DMS153 treated with DMSO at 0.1 percent for 48 hours (cell line): Measurements from ENCODE around the gene DEPP1.

Experiments
- DNase-seq: peaks from one replicate; lab custom pipeline; 2025; ENCODE audit not compliant: unreplicated experiment; lab: John Stamatoyannopoulos, UW

DEPP1 gene

DNA sequence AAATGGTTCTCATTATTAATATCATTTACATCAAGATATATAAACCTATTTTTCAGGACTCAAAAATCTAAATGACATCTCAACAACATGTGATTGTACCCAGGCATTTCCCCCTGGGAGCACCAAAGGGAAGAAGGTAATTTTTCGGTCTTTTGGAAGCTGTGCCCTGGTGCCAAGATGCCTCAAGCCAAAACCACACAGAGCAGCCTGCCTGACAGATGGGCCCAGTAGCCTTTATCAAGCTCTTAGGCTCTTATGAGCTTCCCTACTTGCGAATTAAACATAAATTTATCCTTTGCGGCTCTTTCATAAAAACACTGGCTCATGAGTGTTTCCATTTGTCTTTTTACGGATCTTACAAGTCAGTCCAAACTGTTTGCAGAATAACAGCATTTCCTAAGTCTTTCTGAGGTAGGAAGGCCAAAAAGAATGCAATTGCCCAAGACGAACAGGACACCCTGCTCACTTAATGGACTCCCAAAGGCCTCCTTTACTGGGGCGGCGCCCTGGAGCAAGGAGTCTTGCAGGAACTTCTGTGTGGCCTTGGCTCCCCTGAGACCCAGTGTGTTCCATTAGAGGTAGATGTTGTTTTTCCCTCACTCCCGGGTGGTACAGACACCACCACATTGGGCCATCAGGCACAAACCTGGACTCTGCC lies 23.1 kb downstream of the DEPP1 start:
- DNase-seq = no peak

DNA sequence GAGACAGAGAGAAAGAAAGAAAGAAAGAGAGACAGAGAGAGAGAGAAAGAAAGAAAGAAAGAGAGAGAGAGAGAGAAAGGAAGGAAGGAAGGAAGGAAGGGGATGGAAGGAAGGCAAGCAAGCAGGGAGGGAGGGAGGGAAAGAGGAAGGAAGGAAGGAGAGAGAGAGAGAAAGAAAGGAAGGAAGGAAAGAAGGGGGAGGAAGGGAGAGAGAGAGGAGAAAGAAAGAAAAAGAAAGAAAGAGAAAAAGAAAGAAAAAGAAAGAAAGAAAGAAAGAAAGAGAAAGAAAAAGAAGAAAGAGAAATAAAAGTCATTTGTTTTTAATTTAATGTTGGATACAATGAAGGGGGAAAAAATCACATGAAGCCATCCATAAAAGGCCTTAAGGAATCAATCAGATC lies 23.6 kb downstream of the DEPP1 start:
- no peak for DNase-seq

DNA sequence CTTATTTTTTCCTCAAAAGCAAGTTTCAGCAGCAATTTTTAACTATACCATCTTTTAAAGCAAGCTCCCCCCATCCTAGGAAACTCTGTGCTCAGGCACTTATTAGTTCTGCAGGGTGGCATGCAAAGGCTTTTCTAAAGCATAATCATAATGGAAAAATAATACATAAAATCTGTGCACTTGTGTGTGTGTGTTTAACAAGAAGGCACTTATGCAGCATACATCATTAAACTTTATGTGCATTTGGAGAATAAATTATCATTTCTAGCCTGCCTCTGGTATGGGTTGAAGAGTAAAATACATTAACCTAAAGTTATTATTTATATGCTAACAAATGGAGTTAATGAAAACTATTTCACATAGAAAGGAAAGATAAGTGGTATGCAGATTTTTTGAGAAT lies 24.6 kb downstream of the DEPP1 start:
- DNase-seq = no peak

DNA sequence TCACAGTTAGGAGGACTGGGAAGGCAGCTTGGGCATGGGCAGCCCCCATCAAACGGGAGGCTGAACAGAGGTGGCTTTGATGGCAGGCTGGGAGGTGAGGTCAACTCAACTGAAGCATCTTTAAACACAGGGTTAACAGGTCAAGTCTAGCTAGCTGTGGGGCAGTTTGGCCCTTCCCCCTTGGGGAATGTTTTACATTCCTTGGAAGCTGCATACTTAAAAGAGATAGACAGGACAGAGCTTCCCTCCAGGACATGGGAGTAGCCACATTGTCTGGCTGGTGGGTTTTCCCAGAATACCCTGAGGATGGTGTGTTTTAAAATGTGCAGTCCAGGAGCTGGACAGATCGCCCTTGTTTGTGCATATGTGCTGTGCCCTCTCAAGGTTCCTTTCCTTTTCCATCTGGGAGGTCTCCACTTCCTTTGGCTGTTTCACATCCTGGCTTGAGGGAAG lies 25.8 kb downstream of the DEPP1 start:
- DNase-seq = no peak

DNA sequence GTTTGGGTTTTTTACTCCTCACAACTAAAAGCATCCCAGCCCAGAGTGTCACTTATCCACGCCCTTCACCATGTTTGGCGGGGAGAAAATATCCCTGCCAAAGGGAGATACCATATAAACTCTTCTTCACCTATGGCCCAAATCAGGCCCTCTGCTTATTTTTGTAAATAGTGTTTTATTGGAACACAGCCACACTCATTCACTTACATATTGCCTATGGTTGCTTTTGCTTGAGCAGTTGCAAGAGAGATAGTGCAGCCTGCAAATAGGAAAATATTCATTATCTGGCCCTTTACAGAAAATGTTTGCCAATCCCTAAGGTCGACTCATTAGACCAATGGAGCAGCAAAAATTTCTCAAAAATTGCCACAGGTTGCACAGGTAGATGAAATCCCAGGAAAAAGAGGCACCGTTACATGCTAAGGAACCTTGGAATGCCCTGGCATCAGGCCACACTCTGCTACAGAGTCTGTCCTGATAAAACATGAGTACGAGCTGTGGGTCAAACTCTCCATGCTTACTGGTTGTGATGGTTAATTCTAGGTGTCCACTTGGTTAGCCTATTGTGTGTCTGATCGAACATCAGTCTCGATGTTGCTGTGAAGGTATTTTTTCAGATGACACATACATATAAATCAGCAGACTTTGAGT lies 26.9 kb downstream of the DEPP1 start:
- DNase-seq = no peak

DNA sequence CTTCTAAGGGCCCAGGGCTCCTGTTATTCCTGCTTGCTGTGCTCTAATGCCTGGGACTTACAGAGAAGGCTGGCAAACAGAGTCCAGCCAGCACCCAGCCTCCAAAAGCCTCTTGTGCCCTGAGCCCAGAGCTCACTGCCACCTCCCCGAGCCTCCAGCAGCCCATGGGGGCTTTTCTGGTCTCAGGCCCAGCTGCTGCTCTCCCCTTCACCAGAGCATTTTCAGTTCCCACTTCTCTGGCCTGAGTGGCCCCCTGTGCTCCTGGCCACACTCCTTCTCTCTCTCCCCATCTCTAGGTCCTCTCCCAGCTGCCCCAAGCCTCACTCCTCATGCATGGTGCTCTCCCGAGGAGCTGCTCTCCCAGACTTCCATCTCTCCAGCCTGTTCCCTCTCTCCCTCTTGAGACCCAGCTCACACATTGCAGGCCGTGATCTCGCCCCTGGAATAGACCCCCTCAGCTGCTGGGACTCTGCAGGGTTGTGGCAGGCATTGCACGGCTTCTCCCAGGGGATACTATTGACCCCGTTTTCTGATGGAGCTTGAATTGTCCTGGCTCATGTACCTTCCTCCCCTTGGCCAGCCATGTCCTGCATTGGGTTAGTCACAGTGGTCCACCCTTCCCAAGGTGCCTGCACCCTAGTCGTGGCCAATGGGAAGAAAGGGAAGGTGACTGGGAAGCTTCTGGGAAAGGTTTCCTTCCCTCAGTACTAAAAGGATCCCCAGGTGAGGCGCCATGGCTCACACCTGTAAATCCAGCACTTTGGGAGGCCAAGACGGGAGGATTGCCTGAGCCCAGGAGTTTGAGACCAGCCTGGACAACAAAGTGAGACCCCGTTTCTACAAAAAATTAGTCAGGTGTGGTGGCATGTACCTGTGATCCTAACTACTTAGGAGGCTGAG lies 28.0 kb downstream of the DEPP1 start:
- no peak for DNase-seq

DNA sequence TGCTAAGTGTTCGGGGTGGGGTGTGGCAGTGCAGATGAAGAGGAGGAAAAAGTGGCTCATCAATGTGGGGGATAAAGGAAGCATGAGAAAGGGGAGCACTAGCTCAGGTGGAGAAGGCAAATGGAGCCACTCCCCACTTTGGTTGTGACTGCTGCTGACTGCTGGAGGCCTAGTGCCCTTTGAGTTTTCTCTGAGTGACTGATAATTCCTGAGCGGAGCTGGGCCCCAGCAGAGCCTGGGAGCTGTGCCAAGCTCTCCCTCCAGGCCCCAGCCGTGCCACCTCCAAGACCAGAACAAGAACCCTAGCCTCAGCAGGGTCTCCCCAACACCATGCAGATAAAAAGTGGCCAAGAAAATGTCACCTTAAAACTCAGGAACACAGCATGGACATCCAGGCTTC lies 28.7 kb downstream of the DEPP1 start:
- no peak for DNase-seq

DNA sequence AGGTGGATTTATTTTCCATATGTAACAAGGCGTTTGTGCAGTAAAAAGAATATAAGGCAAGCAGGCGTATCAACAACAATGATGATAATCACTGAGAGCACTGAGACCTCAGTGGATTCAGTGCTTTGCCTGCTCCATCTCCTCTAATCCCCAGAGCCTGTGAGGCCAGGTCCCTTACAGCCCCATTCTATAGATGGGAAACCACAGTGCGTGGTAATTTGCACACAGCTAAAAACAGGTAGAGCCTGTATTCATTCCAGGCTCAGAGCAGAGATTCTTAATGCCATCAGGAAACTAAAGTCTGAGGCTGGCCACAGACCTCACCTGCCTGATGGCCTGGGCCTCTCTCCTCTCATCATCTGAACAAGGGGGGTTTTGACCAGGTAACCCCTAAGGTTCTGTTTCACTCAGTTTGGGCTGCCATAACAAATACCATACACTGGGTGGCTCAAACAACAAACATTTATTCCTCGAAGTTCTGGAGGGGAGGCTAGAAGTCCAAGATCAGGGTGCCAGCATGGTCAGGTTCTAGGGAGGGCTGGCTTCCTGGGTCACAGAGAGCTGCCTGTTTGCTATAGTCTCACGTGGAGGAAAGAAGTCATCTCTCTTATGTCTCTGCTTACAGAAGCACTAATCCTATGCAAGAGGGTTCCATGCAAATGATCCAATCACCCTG lies 29.3 kb downstream of the DEPP1 start:
- DNase-seq = no peak

DNA sequence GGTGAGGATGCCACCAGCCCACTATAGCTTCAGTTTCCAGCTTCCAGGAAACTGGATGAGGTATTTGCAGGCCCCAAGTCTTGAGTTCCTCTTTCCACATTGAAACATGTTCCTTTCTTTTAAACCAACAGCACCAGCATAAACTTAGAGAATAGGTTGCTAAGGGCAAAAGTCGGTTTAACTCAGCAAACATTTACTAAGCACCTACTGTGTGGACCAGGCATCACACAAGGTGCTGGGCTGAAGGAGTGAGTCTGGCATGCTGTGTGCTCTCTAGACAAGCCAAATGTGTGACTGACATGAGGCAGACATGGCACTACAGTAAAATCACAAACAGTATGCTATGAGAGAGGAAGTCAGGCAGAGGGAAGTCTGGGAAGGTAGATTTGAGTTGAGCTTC lies 30.0 kb downstream of the DEPP1 start:
- DNase-seq = no peak

DNA sequence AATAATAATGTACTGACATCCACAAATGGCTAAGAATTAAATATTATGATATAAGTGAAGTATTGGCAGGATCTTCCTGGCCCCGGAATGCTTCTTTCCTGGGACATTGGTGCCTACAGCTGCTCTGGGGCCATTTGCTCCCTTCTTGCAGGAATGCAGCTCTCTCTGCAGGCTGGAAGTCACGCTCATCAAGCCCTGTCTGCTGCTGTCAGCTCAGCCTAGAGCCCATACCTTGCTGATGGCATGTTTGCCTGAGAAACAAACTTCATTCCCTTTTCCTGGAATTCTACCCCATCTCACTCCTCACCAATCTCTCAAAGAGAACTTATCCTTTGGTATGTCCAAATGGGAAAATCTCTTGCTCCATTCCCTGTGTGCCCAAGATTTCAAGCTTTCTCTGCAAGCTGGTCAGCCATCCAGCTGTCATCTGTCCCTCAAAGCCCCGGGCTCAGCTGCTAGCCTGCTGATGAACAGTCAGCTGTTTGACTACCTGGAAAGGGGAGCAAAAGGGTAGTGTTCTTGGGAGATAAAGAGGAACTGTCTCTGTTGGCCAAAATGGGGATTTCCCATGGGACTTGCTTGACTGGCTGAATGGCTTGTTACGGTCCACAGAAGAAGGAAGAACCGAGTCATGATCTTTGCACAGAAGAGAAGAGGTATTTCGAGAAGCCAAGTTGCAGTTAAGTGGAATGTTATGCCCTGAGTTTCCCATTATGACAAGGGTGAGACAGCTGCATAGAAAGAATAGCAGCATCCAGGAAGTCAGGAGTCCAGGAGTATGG lies 31.0 kb downstream of the DEPP1 start:
- no peak for DNase-seq

DNA sequence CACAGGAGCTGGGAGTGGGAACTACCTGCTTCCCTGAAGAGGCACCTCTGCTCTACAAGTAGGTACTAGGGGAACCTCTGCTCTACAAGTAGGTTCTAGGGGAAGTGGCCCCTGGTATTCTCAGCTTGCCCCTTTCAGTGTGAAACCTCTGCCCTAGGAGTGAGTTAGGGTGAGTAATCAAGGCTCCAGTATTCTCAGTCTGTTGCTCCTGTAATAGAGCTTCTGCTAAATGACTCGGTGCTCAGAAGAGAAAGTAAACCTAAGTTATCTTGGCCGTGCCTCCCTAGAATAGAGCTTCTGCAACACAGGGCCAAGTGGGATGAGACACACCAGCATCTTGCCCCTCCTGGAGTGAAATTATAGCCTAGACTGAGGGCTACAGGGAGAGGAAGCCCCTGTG lies 32.4 kb downstream of the DEPP1 start:
- DNase-seq = no peak

DNA sequence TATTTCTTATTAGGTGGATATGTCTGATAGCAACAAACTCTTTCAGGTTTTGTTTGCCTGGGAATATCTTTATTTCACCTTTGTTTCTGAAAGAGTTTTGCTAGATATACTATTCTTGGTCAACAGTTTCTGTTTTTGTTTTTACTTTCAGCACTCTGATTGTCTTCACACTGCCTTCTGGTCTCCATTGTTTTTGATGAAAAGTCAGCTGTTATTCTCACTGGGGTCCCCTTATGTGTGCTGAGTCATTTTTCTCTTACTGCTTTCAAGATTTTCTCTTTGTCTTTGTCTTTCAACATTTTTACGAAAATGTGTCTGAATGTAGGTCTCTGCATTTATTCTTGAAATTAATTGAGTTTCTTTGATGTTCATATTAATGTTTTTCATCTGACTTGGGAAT lies 34.3 kb downstream of the DEPP1 start:
- DNase-seq = no peak

DNA sequence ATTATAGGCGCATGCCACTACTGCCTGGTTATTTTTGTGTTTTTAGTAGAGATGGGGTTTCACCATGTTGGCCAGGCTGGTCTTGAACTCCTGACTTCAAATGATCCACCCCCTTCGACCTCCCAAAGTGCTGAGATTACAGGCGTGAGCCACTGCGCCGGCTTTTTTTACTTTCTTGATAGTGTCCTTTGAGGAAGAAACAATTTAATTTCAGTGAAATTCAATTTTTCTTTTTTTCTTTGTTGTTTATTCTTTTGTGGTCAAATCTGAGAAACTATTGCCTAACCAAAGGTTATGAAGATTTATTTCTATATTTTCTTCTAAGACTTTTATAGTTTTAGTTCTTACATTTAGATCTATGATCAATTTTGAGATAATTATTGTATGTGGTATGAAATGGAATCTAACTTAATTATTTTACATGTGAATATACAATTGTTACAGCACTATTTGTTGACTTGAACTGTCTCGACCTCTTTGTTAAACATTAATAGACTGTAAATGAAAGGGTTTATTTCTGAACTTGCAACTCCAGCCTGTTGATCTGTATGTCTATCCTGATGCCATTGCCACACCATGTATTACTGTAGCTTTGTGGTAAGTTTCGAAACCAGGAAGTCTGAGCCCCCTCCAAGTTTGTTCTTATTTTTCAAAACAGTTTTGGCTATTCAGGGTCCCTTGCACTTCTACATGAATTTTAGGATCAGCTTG lies 38.8 kb downstream of the DEPP1 start:
- DNase-seq = no peak

DNA sequence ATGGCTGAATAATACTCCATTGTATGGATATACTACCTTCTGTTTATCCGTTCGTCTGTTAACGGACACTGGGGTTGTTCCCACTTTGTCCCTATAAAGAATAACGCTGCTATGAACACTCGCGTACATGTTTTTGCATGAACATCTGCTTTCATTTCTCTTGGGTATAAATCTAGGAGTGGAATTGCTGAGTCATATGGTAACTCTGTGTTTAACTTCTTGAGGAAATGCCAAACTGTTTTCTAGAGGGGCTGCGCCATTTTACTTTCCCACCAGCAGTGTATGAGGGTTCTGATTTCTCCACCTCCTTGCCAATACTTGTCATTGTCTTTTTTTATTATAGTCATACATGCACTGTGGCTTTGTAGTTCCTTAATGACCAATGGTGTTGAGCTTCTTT lies 39.7 kb downstream of the DEPP1 start:
- DNase-seq = no peak

DNA sequence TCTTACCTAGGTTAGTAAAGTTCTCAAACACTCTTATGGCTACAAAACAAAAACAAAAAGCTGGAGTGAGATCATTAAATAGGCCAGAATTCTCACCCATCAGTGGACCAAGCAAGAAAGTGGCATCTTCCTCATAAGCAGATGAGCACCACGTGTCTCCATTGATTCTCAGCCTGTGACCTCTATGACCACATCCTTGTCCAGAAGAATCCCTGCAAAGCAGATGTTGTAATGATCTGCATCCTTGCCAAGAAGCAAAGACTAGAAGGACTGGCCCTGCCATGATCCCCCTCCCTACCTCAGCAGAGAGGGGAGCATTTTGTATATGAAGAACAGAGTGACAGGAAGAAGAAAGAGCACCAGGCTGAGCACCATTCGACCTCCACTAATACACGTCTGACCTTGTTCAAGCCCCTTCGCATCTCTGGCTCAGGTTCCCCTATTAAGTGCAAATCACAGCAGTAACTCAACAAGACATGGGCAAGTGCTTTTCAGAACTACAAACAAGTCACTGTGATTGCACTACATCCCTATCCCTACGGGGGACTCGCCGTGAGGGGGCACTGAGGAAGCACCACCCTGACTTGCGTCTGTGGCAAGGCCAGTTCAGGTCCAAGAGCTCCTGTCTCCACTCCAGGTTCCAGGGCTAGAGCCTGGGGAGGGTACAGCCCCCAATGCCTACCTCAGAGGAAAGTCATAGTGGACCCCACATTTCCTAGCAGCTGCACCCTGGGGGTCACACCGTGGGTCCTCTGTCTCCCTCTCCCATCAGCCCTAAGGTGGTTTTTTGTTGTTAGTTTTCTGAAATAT lies 41.2 kb downstream of the DEPP1 start:
- no peak for DNase-seq

DNA sequence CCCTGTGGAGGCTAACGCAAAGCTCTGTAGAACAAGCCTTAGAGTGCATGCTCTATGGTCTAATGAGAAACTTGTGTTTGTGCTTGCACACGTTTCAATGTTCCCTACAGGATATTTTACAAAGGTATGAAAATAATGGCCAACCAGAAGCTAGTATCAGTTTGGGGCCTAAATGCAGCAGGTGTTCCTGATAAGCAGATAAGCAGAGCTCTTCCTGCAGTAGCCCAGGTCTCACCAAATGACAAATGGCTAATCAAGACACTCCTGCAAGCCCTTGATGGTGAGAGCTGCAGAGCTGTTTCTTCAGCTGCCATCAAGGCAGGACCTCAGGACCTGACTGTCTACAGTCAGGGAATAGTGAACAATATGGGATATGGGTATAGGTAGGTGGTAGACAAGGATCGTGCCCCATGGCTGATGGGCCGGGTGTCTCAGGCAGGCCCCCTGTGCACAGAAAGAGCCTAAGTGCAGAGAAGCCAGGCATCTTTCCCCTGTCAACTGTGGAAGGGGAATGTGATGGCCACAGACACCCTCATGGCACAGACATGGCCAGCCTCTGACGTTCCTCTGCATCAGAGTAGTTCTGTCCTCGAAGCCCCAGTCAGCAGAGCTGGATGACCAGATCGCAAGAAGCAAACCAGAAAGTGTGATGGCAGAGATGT lies 42.2 kb downstream of the DEPP1 start:
- DNase-seq = no peak

DNA sequence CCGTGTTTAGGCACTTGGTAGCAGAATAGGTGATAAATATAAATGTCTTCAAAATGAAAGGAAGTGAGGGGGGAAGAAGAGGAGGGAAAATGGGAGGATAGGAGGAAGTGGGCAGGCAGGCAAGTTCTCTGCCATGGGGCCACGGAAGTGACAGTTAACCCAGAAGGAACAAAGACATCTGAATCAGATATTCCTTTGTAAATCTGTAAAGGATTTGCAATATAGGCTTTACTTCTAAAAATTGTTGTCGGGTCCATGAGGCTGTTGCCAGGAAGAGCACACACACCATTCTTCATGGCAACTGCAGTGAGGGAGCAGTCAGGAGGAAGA lies 42.7 kb downstream of the DEPP1 start:
- DNase-seq = no peak

DNA sequence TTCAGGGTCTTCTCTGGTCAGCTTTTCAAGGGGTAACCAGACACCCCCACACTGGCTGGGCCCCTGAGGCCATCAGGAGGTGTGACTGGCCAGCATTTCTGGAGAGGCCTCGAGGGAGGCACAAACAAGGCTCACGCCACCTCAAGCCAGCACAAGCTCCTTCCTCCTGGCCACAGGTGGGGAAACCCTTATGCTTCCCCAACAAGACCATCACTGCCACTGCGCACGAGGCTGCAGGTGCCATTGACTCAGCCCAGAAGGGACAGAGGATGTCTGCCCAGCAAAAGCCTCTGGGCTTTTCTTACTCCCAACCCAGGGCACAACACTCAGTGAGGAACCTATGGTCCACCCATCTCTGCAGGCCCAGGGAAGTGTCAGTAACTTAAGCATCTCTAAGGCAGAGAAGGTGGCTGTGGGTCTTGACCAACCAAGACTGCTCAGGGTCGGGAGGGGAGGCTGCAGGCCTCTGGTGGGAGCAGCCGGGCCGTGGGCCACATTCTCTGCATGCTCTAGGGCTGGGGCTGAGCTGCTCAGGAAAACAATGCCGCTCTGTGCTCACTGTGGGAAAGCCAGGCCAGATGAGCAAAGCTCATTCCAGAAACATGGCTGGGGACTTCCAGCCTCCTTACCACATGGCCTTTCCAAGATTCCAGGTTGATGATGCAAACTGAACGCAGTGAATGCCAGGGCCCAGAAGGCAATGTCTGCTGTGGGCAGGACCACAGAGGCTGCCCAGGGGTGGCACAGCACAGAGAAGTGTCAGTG lies 43.2 kb downstream of the DEPP1 start:
- DNase-seq = no peak
